Parathyroid adenoma (tissue), 2 donors: ENCODE results near the gene ANKLE2.

Experiments
- H2AFZ ChIP-seq: fragments of 300-600 bp; sonication (generic); one replicate; pipeline ENCODE4 v1.7.0; 2017; ENCODE audit warnings: antibody characterized with exemption, mild to moderate bottlenecking
- H3K27ac ChIP-seq: fragments of 300-600 bp; sonication (generic); one replicate; pipeline ENCODE4 v1.7.0; 2017
- H3K27me3 ChIP-seq: fragments of 300-600 bp; sonication (generic); one replicate; pipeline ENCODE4 v1.7.0; 2017; ENCODE audit warnings: low read length; ENCODE audit not compliant: control insufficient read depth, insufficient read depth
- H3K36me3 ChIP-seq: fragments of 300-600 bp; sonication (generic); one replicate; pipeline ENCODE4 v1.7.0; 2017; ENCODE audit warnings: low read length; ENCODE audit not compliant: control insufficient read depth, insufficient read depth
- H3K4me1 ChIP-seq: fragments of 300-600 bp; sonication (generic); one replicate; pipeline ENCODE4 v1.7.0; 2017; ENCODE audit warnings: control low read depth
- H3K4me2 ChIP-seq: fragments of 300-600 bp; sonication (generic); one replicate; pipeline ENCODE4 v1.7.0; 2017; ENCODE audit warnings: low read length
- H3K4me3 ChIP-seq: fragments of 300-600 bp; sonication (generic); one replicate; pipeline ENCODE4 v1.7.0; 2017; ENCODE audit warnings: low read depth, low read length
- H3K79me2 ChIP-seq: fragments of 300-600 bp; sonication (generic); one replicate; pipeline ENCODE4 v1.7.0; 2017; ENCODE audit warnings: control low read depth
- H3K9ac ChIP-seq: fragments of 300-600 bp; sonication (generic); one replicate; pipeline ENCODE4 v1.7.0; 2017; ENCODE audit warnings: mild to moderate bottlenecking
- H3K9me3 ChIP-seq: fragments of 300-600 bp; sonication (generic); one replicate; pipeline ENCODE4 v1.7.0; 2017; ENCODE audit warnings: low read length; ENCODE audit not compliant: control insufficient read depth
- TF ChIP-seq, protein P1 (sequence below): fragments of 300-600 bp; sonication (generic); IDR thresholded peaks from one replicate; pipeline ENCODE4 v1.7.0; 2017; ENCODE audit warnings: antibody characterized with exemption, mild to moderate bottlenecking
- donor health status: primary hyperparathyroidism.

The ANKLE2 gene

DNA sequence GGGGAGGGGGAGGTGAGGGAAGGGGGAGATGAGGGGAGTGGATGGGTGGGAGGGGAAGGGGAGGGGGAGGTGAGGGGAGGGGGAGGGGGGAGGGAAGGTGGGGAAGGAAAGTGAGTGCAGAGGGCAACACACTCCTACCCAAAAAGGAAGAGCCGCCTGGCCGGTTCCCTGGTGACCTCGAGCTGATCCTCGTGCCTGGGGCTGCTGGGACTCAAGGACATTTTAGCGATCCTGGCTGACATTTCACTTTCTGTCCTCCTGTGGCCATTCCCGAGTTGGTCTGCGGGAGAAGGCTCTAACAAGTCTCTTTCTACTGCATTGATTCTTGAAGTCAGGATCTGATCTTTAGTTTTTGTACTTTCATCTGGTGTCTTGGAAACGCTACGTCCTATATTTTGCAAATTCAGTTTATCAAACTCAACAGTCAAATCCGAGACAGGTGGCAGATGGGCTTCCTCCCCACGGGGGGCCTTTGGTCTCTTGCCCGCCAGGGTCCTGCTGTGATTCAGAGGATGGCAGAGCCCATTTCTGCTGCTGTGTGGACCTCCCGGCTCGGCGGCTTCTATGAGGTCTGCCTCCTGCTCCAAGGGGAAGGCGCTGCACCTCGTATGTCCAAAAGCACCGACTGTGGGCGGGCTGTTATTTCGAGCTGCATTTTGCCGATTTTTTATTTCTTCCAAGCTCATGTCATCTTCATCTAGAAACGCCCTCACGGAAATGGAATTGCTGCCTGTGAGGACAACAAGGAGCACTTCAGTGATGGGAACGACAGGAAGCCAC lies 31.9 kb downstream of the ANKLE2 start:
- TF ChIP-seq, protein P1, sequence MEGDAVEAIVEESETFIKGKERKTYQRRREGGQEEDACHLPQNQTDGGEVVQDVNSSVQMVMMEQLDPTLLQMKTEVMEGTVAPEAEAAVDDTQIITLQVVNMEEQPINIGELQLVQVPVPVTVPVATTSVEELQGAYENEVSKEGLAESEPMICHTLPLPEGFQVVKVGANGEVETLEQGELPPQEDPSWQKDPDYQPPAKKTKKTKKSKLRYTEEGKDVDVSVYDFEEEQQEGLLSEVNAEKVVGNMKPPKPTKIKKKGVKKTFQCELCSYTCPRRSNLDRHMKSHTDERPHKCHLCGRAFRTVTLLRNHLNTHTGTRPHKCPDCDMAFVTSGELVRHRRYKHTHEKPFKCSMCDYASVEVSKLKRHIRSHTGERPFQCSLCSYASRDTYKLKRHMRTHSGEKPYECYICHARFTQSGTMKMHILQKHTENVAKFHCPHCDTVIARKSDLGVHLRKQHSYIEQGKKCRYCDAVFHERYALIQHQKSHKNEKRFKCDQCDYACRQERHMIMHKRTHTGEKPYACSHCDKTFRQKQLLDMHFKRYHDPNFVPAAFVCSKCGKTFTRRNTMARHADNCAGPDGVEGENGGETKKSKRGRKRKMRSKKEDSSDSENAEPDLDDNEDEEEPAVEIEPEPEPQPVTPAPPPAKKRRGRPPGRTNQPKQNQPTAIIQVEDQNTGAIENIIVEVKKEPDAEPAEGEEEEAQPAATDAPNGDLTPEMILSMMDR, result no peak
- Histone ChIP-seq H3K4me2 (no peak overlapping the region), H3K36me3 (no peaks in the 10 kb centered on the region), H3K9ac (no peak overlapping the region), H3K27me3 (no peaks in the 10 kb centered on the region), H3K27ac (no peak overlapping the region), H2AFZ (no peak overlapping the region), H3K9me3 (no peaks in the 10 kb centered on the region), H3K4me3 (no peak overlapping the region), H3K79me2 (no peaks in the 10 kb centered on the region), H3K4me1 (no peaks in the 10 kb centered on the region)

DNA sequence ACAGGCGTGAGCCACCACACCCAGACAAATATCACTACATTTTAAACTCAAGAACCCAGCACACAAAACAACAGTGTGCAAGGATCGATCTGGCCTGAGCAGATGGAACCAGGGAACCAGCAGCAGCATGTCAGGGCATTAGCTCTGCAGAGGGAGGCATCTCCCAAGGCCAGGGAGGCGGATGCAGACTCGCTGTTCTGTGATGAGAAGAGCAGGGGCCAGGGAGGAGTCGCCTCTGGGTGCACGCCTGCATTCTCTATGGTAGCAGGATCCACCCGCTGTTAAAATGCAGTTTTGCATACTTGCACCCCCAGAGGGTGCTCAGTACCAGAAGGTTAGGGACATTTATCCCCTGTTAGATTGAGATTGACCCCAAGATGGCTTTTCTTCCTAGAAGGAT lies 33.1 kb downstream of the ANKLE2 start:
- H3K4me1 ChIP-seq, result no peaks in the 10 kb centered on the region
- H3K27me3 ChIP-seq, result no peaks in the 10 kb centered on the region
- H3K79me2 ChIP-seq, result peaks cover under 1% of the 10 kb centered on the region
- H3K9me3 ChIP-seq, result no peaks in the 10 kb centered on the region
- H3K4me3 ChIP-seq, result no peak overlapping the region
- no peak overlapping the region for H3K9ac ChIP-seq
- no peak overlapping the region for H2AFZ ChIP-seq
- H3K27ac ChIP-seq, result no peak overlapping the region
- H3K4me2 ChIP-seq, result no peak overlapping the region
- TF ChIP-seq, protein P1, result no peak
- H3K36me3 ChIP-seq, result no peaks in the 10 kb centered on the region

DNA sequence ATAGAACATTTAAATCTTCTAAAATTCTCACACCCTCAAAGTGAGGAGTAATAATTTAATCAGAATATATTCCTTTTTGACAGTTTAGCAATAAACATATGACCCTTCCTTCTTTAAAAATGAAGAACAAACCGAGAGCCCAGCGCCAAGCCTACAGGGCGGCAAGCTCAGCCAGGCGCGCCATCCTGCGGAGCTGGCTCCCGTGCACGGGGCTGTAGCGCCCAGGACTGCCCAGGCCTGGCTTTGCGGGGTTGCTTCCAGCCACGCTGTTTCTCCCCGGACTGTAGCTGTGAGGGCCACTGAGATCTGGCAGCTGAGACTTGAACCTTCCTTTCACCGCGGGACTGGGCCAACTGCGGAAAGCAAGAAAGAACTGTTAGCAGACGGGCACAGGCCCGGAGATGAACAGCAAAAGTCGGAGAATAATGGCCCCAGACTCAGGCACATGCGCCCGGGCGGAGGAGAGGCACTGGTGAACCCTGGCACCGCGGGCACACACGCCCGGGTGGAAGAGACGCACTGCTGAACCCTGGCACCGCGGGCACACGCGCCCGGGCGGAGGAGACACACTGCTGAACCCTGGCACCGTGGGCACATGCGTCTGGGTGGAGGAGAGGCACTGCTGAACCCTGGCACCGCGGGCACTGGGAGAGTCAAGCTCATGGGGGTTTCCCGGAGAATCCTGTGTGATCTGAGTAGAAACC lies 34.4 kb downstream of the ANKLE2 start:
- TF ChIP-seq, protein P1, result no peak
- H3K4me2 ChIP-seq, result no peak overlapping the region
- no peaks in the 10 kb centered on the region for H3K4me1 ChIP-seq
- no peaks in the 10 kb centered on the region for H3K27me3 ChIP-seq
- no peak overlapping the region for H3K9ac ChIP-seq
- no peak overlapping the region for H2AFZ ChIP-seq
- H3K79me2 ChIP-seq, result peaks cover 3% of the 10 kb centered on the region
- no peaks in the 10 kb centered on the region for H3K9me3 ChIP-seq
- no peak overlapping the region for H3K4me3 ChIP-seq
- no peaks in the 10 kb centered on the region for H3K36me3 ChIP-seq
- no peak overlapping the region for H3K27ac ChIP-seq

DNA sequence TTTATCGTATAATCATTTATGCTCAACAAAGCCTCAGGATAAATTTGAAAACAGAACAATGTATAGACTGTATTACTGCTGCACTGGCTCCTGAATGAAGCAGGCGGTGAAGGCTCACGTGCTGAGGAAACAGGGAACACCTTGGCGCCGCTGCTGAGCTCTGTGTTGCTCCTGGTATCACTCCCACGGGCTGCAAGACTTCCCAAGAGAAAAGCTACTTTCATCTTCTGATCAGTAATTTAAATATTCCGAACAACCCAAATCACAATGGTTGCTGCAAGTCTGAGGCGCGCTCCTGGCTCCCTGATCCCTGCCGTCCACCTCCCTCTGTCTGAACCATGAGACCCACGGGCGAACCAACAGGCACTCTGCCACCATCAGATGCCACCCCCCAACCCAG lies 35.2 kb downstream of the ANKLE2 start:
- Histone ChIP-seq H3K27me3 (no peaks in the 10 kb centered on the region), H3K9me3 (no peaks in the 10 kb centered on the region), H3K79me2 (peaks cover 3% of the 10 kb centered on the region), H3K27ac (no peak overlapping the region), H3K36me3 (no peaks in the 10 kb centered on the region), H3K4me2 (no peak overlapping the region), H3K4me1 (no peaks in the 10 kb centered on the region), H3K9ac (no peak overlapping the region), H2AFZ (no peak overlapping the region), H3K4me3 (no peak overlapping the region)
- TF ChIP-seq, protein P1, result no peak
